Lower leg skin (tissue), 4 donors: ENCODE results near the gene NFAM1. TPM values are rescaled to one million over a fixed set of nuclear protein-coding genes. Genes with fewer than 3 reads are reported as not detected.

ENCODE experiments used
- DNase-seq, 2 donors: peaks; one replicate each; pipeline ENCODE4 v3.0.0-alpha.2; 2019; ENCODE audit warnings: low spot score in 2 of 2
- H3K4me3 ChIP-seq: fragments of 200-600 bp; sonication (generic); 2 replicates; pipeline ENCODE4 v1.5.1; 2017; ENCODE audit warnings: mild to moderate bottlenecking, low read depth; ENCODE audit not compliant: poor library complexity, severe bottlenecking
- CTCF ChIP-seq, 3 donors: fragments of 450-650 bp; IDR thresholded peaks; one replicate each; pipeline ENCODE4 v1.5.1; 2016; ENCODE audit warnings: antibody characterized with exemption in 3 of 3, mild to moderate bottlenecking in 3 of 3, moderate library complexity in 2 of 3
- POLR2A ChIP-seq, 2 donors: fragments of 450-650 bp; IDR thresholded peaks; one replicate each; pipeline ENCODE4 v1.6.1; 2016 to 2017; ENCODE audit warnings: antibody characterized with exemption in 2 of 2, mild to moderate bottlenecking in 1 of 2, moderate library complexity in 1 of 2
- WGBS, 2 donors: methylation state at CpG; one replicate each; pipeline ENCODE4 v1.1.5; 2018; 5-methylcytosine and 5-hydroxymethylcytosine counted together
- intact Hi-C: fragments of 100-400 bp; cut with DNase I; formaldehyde crosslinking; loops from one replicate; pipeline ENCODE4 v1.15.0; 2023; ENCODE audit warnings: low total_unique reads
- total RNA-seq, 4 donors: library from RNA; depleted of rRNA; stranded (reverse); fragments of >200 nt; gene quantifications; one replicate each; pipeline ENCODE4 v1.1.0, GENCODE V29; 2016

Gene NFAM1
- total RNA-seq, 4 donors from 2014 or later = 1.2 to 2.5 (median 1.3) TPM

- 36 to 46% methylated on average over 21 to 24 of the region's 24 CpGs for WGBS, 2 donors
- DNase-seq = peak in 1 of 2 donors; percentile 49
- no peak overlapping the region for H3K4me3 ChIP-seq
- intact Hi-C loops = no loop called here
- no peak for TF ChIP-seq POLR2A (IDR thresholded peaks at IDR 0.05)
Observed at GRCh38 chr22:42396621-42397331, 35.4 kb downstream of the NFAM1 start.

GRCh38 chr22:42389143-42389542, 43.1 kb downstream of the NFAM1 start:
- no peak for DNase-seq
- TF ChIP-seq CTCF (IDR thresholded peaks at IDR 0.05) (no peak), POLR2A (IDR thresholded peaks at IDR 0.05) (no peak)
- intact Hi-C loops = no loop called here
- no peak overlapping the region for H3K4me3 ChIP-seq
- 38 to 61% methylated on average over 6 to 7 of the region's 7 CpGs for WGBS, 2 donors

GRCh38 chr22:42388130-42388797, 43.9 kb downstream of the NFAM1 start:
- intact Hi-C loops = no loop called here
- DNase-seq = no peak
- TF ChIP-seq POLR2A (IDR thresholded peaks at IDR 0.05) (no peak), CTCF (IDR thresholded peaks at IDR 0.05) (no peak)
- 64 to 65% methylated on average over 15 of the region's 15 CpGs for WGBS, 2 donors
- no peak overlapping the region for H3K4me3 ChIP-seq

- intact Hi-C loops = no loop called here
- DNase-seq = no peak
- TF ChIP-seq CTCF (IDR thresholded peaks at IDR 0.05) = no peak
- no peak for TF ChIP-seq POLR2A (IDR thresholded peaks at IDR 0.05)
- WGBS, 2 donors = 75 to 84% methylated on average over 6 of the region's 6 CpGs
- H3K4me3 ChIP-seq = no peak overlapping the region
Observed at GRCh38 chr22:42387631-42388030, 44.6 kb downstream of the NFAM1 start.

GRCh38 chr22:42385696-42386095, 46.5 kb downstream of the NFAM1 start:
- intact Hi-C loops = no loop called here
- no peak overlapping the region for H3K4me3 ChIP-seq
- no peak for DNase-seq
- TF ChIP-seq POLR2A (IDR thresholded peaks at IDR 0.05) = no peak
- no peak for TF ChIP-seq CTCF (IDR thresholded peaks at IDR 0.05)
- WGBS, 2 donors = 39 to 56% methylated on average over 8 of the region's 8 CpGs

GRCh38 chr22:42384506-42384905, 47.7 kb downstream of the NFAM1 start:
- no peak overlapping the region for H3K4me3 ChIP-seq
- TF ChIP-seq POLR2A (IDR thresholded peaks at IDR 0.05) (no peak), CTCF (IDR thresholded peaks at IDR 0.05) (no peak)
- WGBS, 2 donors = 74 to 86% methylated on average over 5 of the region's 5 CpGs
- intact Hi-C loops = no loop called here
- DNase-seq = no peak
